Testis (tissue), 5 donors: ENCODE data around the gene LBHD2. TPM values are rescaled to one million over a fixed set of nuclear protein-coding genes. Genes with fewer than 3 reads are reported as not detected.
"Not testable (repeated sequence)": the region's sequence is repeated elsewhere in the genome, so short reads cannot be mapped to it uniquely, and the experiment has no call there.

Source experiments
- DNase-seq: peaks from one replicate; pipeline ENCODE4 v3.0.0-alpha.2; 2019
- H3K27ac ChIP-seq, 2 donors: fragments of 200-600 bp; sonication (generic); one replicate each; pipeline ENCODE4 v1.5.1; 2019
- H3K27me3 ChIP-seq: fragments of 200-600 bp; sonication (generic); one replicate; pipeline ENCODE4 v1.5.1; 2019
- H3K36me3 ChIP-seq: fragments of 200-600 bp; sonication (generic); one replicate; pipeline ENCODE4 v1.5.1; 2017; ENCODE audit warnings: low read depth; ENCODE audit errors: missing control alignments
- H3K4me1 ChIP-seq: fragments of 200-600 bp; sonication (generic); one replicate; pipeline ENCODE4 v1.5.1; 2019
- H3K4me3 ChIP-seq, 2 donors: fragments of 200-600 bp; sonication (generic); one replicate each; pipeline ENCODE4 v1.5.1; 2017 to 2019
- H3K9me3 ChIP-seq: fragments of 200-600 bp; sonication (generic); one replicate; pipeline ENCODE4 v1.5.1; 2017
- CTCF ChIP-seq, 3 experiments: fragments of 450-650 bp in 2 of 3; fragments of 200-600 bp in 1 of 3; sonication (generic) in 1 of 3; IDR thresholded peaks; one replicate each; pipeline ENCODE4 v1.5.1; 2016 to 2019; ENCODE audit warnings: antibody characterized with exemption in 3 of 3, mild to moderate bottlenecking in 2 of 3, moderate library complexity in 1 of 3
- POLR2A ChIP-seq: fragments of 450-650 bp; IDR thresholded peaks from one replicate; pipeline ENCODE4 v1.6.1; 2017; ENCODE audit warnings: antibody characterized with exemption, mild to moderate bottlenecking, moderate library complexity
- WGBS, 2 donors: methylation state at CpG; one replicate each; pipeline ENCODE4 v1.1.5; 2018; 5-methylcytosine and 5-hydroxymethylcytosine counted together
- intact Hi-C: fragments of 100-400 bp; cut with DNase I; formaldehyde crosslinking; loops from one replicate; pipeline ENCODE4 v1.15.1; 2023; ENCODE audit warnings: low total_unique reads
- long read RNA-seq, 2 donors: transcript quantifications; one replicate each; lab custom pipeline, GENCODE V29; 2026
- polyA plus RNA-seq: library from polyadenylated mRNA; stranded (reverse); fragments of 350-450 nt; fragmentation: Illumina TruSeq; extraction: RNeasy Lipid Tissue Mini Kit (QIAGEN cat#74804); gene quantifications from one replicate; pipeline ENCODE4 v1.2.3, GENCODE V29; 2014; ENCODE audit warnings: low read depth, low replicate concordance; ENCODE audit not compliant: insufficient read depth
- total RNA-seq, 2 donors: library from RNA; depleted of rRNA; stranded (reverse); fragments of >200 nt; gene quantifications; one replicate each; pipeline ENCODE4 v1.2.3, GENCODE V29; 2016

Gene LBHD2
- total RNA-seq (1 to 10 TPM; 1.9 to 5.6 TPM), polyA plus RNA-seq (3.9 TPM)
- long read RNA-seq, donor 1, transcript LBHD2-201 (4 exons, 732 nt), result major isoform, 8 of 8 reads
- long read RNA-seq, donor 1, partial matches to known transcripts, result 0 of 8 reads
- long read RNA-seq, donor 1, other reads (novel, unspliced or antisense), result 0 of 8 reads
- long read RNA-seq, donor 2, result 0 reads

DNA sequence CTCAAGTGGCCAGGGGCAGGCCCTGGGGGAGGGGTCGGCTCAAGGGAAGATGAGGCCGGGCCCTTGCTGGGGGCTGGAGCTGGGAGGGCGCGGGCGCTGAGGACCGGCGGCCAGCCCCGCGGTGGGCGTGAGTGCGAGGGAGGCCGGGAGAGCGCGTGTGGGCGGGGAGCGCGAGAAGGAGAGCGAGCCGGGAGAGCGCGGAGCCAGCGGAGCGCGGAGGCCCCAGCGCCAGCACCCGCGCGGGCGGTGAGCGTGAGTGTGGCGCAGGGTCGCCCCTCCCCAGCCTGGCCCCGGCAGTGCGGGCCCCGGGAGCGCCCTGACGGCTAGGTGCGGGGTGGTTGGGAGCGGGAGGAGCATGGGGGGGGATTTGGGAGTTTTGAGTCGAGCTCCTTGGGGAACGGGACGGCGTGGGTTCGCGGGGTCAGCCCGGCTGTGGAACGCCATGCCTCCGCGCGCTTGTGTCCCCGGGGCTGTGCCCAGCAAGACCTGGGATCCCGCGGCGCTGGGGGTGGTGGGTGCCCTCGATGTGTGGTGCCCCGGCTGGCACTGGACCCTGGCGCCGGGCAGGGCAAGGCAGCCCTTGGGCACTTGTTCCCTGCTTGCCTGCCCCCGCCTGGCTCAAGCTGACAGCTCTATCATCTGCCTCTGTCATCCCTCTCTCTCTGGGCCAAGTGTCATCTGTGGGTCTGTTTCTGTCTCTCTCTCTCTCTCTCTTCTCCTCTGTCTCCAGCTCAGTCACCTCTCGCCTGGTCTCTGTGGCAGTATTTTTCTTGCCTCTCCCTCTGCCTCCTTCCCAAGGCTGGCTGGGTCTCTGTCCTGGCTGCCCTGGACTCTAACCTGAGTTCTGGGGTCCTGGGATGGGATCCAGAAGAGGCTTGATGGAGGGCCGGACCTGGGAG, at the start of gene LBHD2:
Gene LBHD2, plus strand, starts transcription at position 190 of the 899 bp plus-strand sequence. CDS start 1,803 bp downstream, outside the sequence.
- WGBS, 2 donors, result 12 to 50% methylated on average over 5 to 61 of the region's 61 CpGs
- H3K27ac ChIP-seq, result no peak within 1 kb of the TSS
- no peak for TF ChIP-seq POLR2A
- TF ChIP-seq CTCF (IDR thresholded peaks at IDR 0.05), result no peak
- no peak for DNase-seq
- H3K9me3 ChIP-seq, result no peaks in the 10 kb centered on the region
- intact Hi-C loops, result no loop called here
- H3K4me1 ChIP-seq, result peaks cover 9% of the 10 kb centered on the region
- H3K27me3 ChIP-seq, result no peaks in the 10 kb centered on the region
- H3K4me3 ChIP-seq, result peak within 1 kb of the TSS; percentile 31 to 36
- H3K36me3 ChIP-seq, result no peaks in the 10 kb centered on the region

GRCh38 chr14:103041464-103041863, 42.5 kb upstream of the LBHD2 start:
- H3K4me3 ChIP-seq, result no peak overlapping the region
- no peak for TF ChIP-seq POLR2A
- no peak for TF ChIP-seq CTCF (IDR thresholded peaks at IDR 0.05)
- no peaks in the 10 kb centered on the region for H3K36me3 ChIP-seq
- H3K27me3 ChIP-seq, result no peaks in the 10 kb centered on the region
- H3K9me3 ChIP-seq, result no peaks in the 10 kb centered on the region
- WGBS, 2 donors, result 97 to 98% methylated on average over 20 of the region's 20 CpGs
- no peak for DNase-seq
- no peak overlapping the region for H3K27ac ChIP-seq
- intact Hi-C loops, result no loop called here
- H3K4me1 ChIP-seq, result no peaks in the 10 kb centered on the region

GRCh38 chr14:103043257-103044015, 40.6 kb upstream of the LBHD2 start:
- TF ChIP-seq CTCF (IDR thresholded peaks at IDR 0.05) (no peak), POLR2A (no peak)
- Histone ChIP-seq H3K4me3 (no peak overlapping the region), H3K27ac (no peak overlapping the region), H3K9me3 (no peaks in the 10 kb centered on the region), H3K27me3 (no peaks in the 10 kb centered on the region), H3K36me3 (no peaks in the 10 kb centered on the region), H3K4me1 (no peaks in the 10 kb centered on the region)
- DNase-seq, result no peak
- intact Hi-C loops, result no loop called here
- WGBS, 2 donors, result 95 to 97% methylated on average over 8 of the region's 8 CpGs

- no peaks in the 10 kb centered on the region for H3K27me3 ChIP-seq
- H3K9me3 ChIP-seq, result no peaks in the 10 kb centered on the region
- H3K36me3 ChIP-seq, result no peaks in the 10 kb centered on the region
- H3K27ac ChIP-seq, result no peak overlapping the region
- H3K4me3 ChIP-seq, result no peak overlapping the region
- peaks cover 5% of the 10 kb centered on the region for H3K4me1 ChIP-seq
- WGBS, 2 donors, result 27 to 44% methylated on average over 15 of the region's 15 CpGs
- DNase-seq, result no peak
- TF ChIP-seq CTCF (IDR thresholded peaks at IDR 0.05) (no peak), POLR2A (no peak)
- intact Hi-C loops, result no loop called here
Measured at GRCh38 chr14:103045371-103045869, 38.6 kb upstream of the LBHD2 start.

DNA sequence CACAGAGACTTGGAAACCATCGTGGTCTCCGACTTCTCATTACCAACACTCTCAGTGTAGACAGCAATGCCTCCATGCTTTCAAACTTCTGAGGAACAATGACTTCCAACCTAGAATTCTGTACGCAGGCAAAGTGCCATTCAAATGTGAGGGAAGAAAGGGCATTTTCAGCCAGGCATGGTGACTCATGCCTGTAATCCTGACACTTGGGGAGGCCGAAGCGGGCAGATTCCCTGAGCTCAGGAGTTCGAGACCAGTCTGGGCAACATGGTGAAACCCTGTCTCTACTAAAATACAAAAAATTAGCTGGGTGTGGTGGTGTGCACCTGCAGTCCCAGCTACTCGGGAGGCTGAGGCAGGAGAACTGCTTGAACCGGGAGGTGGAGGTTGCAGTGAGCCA, 36.6 kb upstream of the LBHD2 start:
- DNase-seq, H3K27ac ChIP-seq, H3K36me3 ChIP-seq, H3K4me1 ChIP-seq, H3K27me3 ChIP-seq, intact Hi-C loops, H3K9me3 ChIP-seq, H3K4me3 ChIP-seq: not testable (repeated sequence)
- WGBS, 2 donors, result 92 to 94% methylated on average over 8 of the region's 8 CpGs
